ENCODE results near the gene DNAJC7. TPM values are rescaled to one million over a fixed set of nuclear protein-coding genes. Genes with fewer than 3 reads are reported as not detected.

The DNAJC7 gene
- total RNA-seq, 1 experiment from 2014 or later = 60.1 TPM

- ATAC-seq (no peak), DNase-seq (no peak)
- H3K9me3 ChIP-seq (ENCODE audit: low read length) = no peaks in the 10 kb centered on the region
- no peaks in the 10 kb centered on the region for H3K79me2 ChIP-seq (ENCODE audit: low read length)
- H3K9ac ChIP-seq (ENCODE audit: low read length) = no peak overlapping the region
- POLR2A ChIA-PET (ENCODE audit: unreplicated experiment) = no interaction called here
- H3K9me2 ChIP-seq (replicated peaks; ENCODE audit: low read length) = no peaks in the 10 kb centered on the region
- H3K36me3 ChIP-seq (ENCODE audit: low read depth, low read length) = no peaks in the 10 kb centered on the region
- no peak overlapping the region for H3K27ac ChIP-seq (ENCODE audit: low read length)
- TF ChIP-seq CTCF (conservative IDR thresholded peaks at IDR 0.05; ENCODE audit: low read depth, low read length) (no peak), EZH2phosphoT487 (IDR thresholded peaks at IDR 0.05; ENCODE audit: borderline replicate concordance, low read length) (no peak), EZH2 (IDR thresholded peaks at IDR 0.05; ENCODE audit: low read length, unreplicated experiment) (no peak)
- H3K4me2 ChIP-seq (ENCODE audit: low read length) = no peak overlapping the region
- CTCF ChIA-PET = no interaction called here
- no peak overlapping the region for H2AFZ ChIP-seq (ENCODE audit: low read length)
- H4K20me1 ChIP-seq (ENCODE audit: low read length) = no peaks in the 10 kb centered on the region
- BruUV-seq (replicated peaks) = no TSS peak
- no peaks in the 10 kb centered on the region for H3K4me1 ChIP-seq (ENCODE audit: insufficient read depth, low read length)
- H3F3A ChIP-seq (ENCODE audit: low read length, unreplicated experiment) = no peaks in the 10 kb centered on the region
- no peaks in the 10 kb centered on the region for H3K27me3 ChIP-seq (ENCODE audit: low read length)
- intact Hi-C loops (cut with micrococcal nuclease) = no loop called here
- H3K4me3 ChIP-seq (ENCODE audit: low read length) = no peak overlapping the region
Measured at GRCh38 chr17:41948762-41949460, 68.3 kb downstream of the DNAJC7 start.

DNA sequence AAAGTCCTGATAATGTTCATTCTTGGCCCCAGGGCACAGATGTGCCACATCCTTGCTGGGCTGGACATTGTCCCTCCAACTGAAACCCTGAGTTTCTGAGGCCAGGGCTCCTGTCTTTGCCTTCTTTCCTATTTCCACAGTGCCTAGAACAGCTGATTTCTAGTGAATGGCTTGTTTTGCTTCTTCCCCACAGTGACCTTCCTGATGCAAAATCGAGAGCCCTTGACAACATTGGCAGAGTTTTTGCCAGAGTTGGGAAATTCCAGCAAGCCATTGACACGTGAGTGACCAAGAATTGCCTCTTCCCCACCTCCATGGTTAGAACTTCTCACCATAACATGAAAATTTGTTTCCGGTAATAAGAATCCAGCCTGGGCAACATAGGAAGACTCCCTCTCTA, 72.3 kb downstream of the DNAJC7 start:
- H3K9me2 ChIP-seq (replicated peaks; ENCODE audit: low read length) = no peaks in the 10 kb centered on the region
- H3K4me2 ChIP-seq (ENCODE audit: low read length) = no peak overlapping the region
- no peak overlapping the region for H3K9ac ChIP-seq (ENCODE audit: low read length)
- H3K4me1 ChIP-seq (ENCODE audit: insufficient read depth, low read length) = no peaks in the 10 kb centered on the region
- no peaks in the 10 kb centered on the region for H3F3A ChIP-seq (ENCODE audit: low read length, unreplicated experiment)
- CTCF ChIA-PET = no interaction called here
- H2AFZ ChIP-seq (ENCODE audit: low read length) = no peak overlapping the region
- intact Hi-C loops (cut with micrococcal nuclease) = no loop called here
- no peaks in the 10 kb centered on the region for H3K9me3 ChIP-seq (ENCODE audit: low read length)
- BruUV-seq (replicated peaks) = no TSS peak
- H3K4me3 ChIP-seq (ENCODE audit: low read length) = no peak overlapping the region
- no peaks in the 10 kb centered on the region for H4K20me1 ChIP-seq (ENCODE audit: low read length)
- POLR2A ChIA-PET (ENCODE audit: unreplicated experiment) = no interaction called here
- no peak overlapping the region for H3K27ac ChIP-seq (ENCODE audit: low read length)
- no peak for ATAC-seq
- no peak for TF ChIP-seq CTCF (conservative IDR thresholded peaks at IDR 0.05; ENCODE audit: low read depth, low read length)
- TF ChIP-seq EZH2 (IDR thresholded peaks at IDR 0.05; ENCODE audit: low read length, unreplicated experiment) = no peak
- TF ChIP-seq EZH2phosphoT487 (IDR thresholded peaks at IDR 0.05; ENCODE audit: borderline replicate concordance, low read length) = no peak
- no peaks in the 10 kb centered on the region for H3K79me2 ChIP-seq (ENCODE audit: low read length)
- DNase-seq = no peak
- H3K27me3 ChIP-seq (ENCODE audit: low read length) = no peaks in the 10 kb centered on the region
- no peaks in the 10 kb centered on the region for H3K36me3 ChIP-seq (ENCODE audit: low read depth, low read length)

DNA sequence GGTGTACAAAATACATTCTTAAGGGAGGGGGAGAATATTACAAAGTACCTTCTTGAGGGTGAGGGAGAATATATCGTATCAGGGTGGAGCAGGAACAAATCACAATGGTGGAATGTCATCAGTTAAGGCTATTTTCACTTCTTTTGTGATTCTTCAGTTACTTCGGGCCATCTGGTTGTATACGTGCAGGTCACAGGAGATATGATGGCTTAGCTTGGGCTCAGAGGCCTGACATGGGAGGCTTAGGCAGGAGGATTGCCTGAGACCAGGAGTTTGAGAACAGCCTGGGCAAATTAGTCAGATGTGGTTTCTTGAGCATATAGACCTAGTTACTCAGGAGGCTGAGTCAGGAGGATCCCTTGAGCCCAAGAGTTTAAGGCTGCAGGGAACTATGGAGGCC, 73.7 kb downstream of the DNAJC7 start:
- Histone ChIP-seq H3K27ac (ENCODE audit: low read length) (no peak overlapping the region), H3F3A (ENCODE audit: low read length, unreplicated experiment) (no peaks in the 10 kb centered on the region), H3K27me3 (ENCODE audit: low read length) (no peaks in the 10 kb centered on the region), H3K4me2 (ENCODE audit: low read length) (no peak overlapping the region), H3K9me3 (ENCODE audit: low read length) (no peaks in the 10 kb centered on the region), H3K4me3 (ENCODE audit: low read length) (no peak overlapping the region), H4K20me1 (ENCODE audit: low read length) (no peaks in the 10 kb centered on the region), H3K79me2 (ENCODE audit: low read length) (no peaks in the 10 kb centered on the region), H3K9ac (ENCODE audit: low read length) (no peak overlapping the region), H3K4me1 (ENCODE audit: insufficient read depth, low read length) (no peaks in the 10 kb centered on the region), H2AFZ (ENCODE audit: low read length) (no peak overlapping the region), H3K9me2 (replicated peaks; ENCODE audit: low read length) (no peaks in the 10 kb centered on the region), H3K36me3 (ENCODE audit: low read depth, low read length) (no peaks in the 10 kb centered on the region)
- TF ChIP-seq CTCF (conservative IDR thresholded peaks at IDR 0.05; ENCODE audit: low read depth, low read length) (no peak), EZH2phosphoT487 (IDR thresholded peaks at IDR 0.05; ENCODE audit: borderline replicate concordance, low read length) (no peak), EZH2 (IDR thresholded peaks at IDR 0.05; ENCODE audit: low read length, unreplicated experiment) (no peak)
- no peak for ATAC-seq
- no peak for DNase-seq
- no TSS peak for BruUV-seq (replicated peaks)
- ChIA-PET POLR2A (ENCODE audit: unreplicated experiment) (no interaction called here), CTCF (no interaction called here)
- intact Hi-C loops (cut with micrococcal nuclease) = no loop called here

Measured in PC-3 (cell line).